ENCODE measurements around the gene PPIL4. TPM values are rescaled to one million over a fixed set of nuclear protein-coding genes. Genes with fewer than 3 reads are reported as not detected.

Gene PPIL4
- total RNA-seq, 4 donors from 2014 or later: 17.8 to 28.1 (median 24.0) TPM

- H3K4me3 ChIP-seq (ENCODE audit: low read depth, poor library complexity, severe bottlenecking): no peak overlapping the region
- TF ChIP-seq CTCF (IDR thresholded peaks at IDR 0.05) (no peak), POLR2A (IDR thresholded peaks at IDR 0.05) (no peak)
- intact Hi-C loops (cut with DNase I; ENCODE audit: low total_unique reads): no loop called here
- no peak for DNase-seq (ENCODE audit: low spot score in 2 of 2)
- 68 to 74% methylated on average over 3 of the region's 3 CpGs for WGBS, 2 donors
Measured at GRCh38 chr6:149483334-149483725, 62.5 kb downstream of the PPIL4 start.

DNA sequence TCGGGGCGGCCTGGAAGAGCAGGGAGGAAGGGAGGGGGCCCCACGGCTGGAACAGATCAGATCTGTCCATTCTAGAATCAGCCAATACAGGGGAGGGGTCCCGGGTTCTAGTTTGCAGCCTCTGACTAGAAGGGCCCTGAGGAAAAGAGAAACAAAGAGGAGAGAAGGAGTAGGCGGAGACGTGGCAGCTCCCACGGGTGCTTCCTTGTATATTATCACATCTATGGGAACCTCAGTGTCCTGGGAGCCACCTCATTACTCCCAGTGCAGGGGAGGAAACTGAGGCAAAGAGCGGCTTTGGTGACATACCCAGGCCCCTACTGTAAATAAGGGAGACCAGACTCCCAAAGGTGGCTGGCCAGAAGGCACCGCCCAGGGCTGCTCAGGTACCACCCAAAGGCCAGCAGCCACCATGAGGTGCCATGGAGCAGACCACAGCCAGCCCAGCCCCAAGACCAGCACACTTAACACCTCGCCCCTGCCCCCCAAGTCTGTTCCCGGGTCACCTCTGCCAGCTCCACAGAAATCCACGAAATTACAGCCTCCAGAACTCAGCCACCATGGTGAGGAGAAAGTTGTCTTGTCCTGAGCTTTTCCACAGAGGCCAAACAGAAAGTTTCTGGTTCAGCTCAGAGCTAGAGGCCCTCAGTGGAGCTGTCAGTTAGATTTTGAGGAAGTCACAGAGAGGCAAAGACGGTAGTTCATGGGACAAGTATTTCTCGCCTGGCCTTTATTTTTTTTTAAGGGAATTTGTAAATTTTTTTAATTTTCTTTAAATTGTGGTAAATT, 63.1 kb downstream of the PPIL4 start:
- DNase-seq (ENCODE audit: low spot score in 2 of 2): peak in 1 of 2 donors; percentile 85
- no peak overlapping the region for H3K4me3 ChIP-seq (ENCODE audit: low read depth, poor library complexity, severe bottlenecking)
- 59 to 71% methylated on average over 14 of the region's 14 CpGs for WGBS, 2 donors
- intact Hi-C loops (cut with DNase I; ENCODE audit: low total_unique reads): no loop called here
- no peak for TF ChIP-seq POLR2A (IDR thresholded peaks at IDR 0.05)
- no peak for TF ChIP-seq CTCF (IDR thresholded peaks at IDR 0.05)

DNA sequence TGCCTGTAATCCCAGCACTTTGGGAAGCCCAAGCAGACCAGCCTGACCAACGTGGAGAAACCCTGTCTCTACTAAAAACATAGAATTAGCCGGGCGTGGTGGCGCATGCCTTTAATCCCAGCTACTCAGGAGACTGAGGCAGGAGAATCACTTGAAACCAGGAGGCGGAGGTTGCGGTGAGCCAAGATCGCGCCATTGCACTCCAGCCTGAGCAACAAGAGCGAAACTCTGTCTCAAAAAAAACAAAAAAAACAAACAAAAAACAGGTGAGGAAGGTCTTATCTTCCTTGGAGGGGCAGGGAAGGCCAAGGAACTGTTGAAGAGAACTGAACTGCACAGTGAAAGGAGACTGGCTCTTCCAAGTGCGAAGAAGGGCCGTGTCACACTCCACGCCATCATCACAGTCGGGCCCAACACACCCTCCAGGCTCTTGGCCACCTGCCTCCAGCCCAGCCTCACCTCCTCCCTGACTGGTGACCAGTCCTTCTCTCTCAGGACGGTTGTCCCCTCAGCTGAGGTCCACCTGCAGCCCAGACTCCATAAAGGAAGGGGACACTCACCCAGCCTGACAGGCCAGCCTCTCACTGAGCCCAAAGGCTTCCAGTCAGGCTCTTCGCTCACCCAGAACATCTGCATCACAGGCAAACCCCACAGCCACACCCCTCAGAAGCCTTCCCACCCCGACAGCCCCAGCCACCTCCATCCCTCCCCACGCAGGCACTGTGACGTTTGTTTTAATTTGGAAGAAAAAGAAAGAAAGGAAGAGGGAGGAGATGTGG, 65.2 kb downstream of the PPIL4 start:
- no peak overlapping the region for H3K4me3 ChIP-seq (ENCODE audit: low read depth, poor library complexity, severe bottlenecking)
- DNase-seq (ENCODE audit: low spot score in 2 of 2): peak in 1 of 2 donors; percentile 72
- 87 to 90% methylated on average over 18 of the region's 18 CpGs for WGBS, 2 donors
- intact Hi-C loops (cut with DNase I; ENCODE audit: low total_unique reads): no loop called here
- TF ChIP-seq POLR2A (IDR thresholded peaks at IDR 0.05) (no peak), CTCF (IDR thresholded peaks at IDR 0.05) (no peak)

DNA sequence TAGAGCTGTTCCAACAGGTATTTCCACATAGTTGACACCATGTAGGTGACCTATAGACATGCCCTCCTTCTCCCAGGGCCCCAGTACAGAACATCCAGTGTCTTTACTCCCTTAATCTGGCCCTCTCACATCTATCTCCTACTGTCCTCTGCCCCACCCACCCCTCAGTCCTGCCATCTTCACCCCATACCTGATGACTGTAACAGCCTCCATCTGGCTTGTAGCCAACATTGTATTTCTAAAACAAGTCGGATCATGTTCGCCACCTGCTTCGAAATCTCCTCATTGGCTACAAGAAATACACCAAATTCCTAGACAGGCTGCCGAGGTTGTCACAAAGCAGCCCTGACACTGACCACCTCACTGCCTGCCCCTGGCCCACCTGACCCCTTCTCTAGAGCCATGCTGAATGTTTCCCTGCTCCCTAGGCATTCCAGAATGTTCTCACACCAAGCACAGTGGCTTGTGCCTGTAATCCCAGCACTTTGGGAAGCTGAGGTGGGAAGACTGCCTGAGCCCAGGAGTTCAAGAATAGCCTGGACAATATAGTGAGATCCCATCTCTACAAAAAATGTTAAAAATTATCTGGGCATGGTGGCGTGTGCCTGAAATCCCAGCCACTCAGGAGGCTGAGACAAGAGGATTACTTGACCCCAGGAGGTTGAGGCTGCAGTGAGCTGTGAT, 67.1 kb downstream of the PPIL4 start:
- 82 to 86% methylated on average over 5 of the region's 5 CpGs for WGBS, 2 donors
- no peak overlapping the region for H3K4me3 ChIP-seq (ENCODE audit: low read depth, poor library complexity, severe bottlenecking)
- intact Hi-C loops (cut with DNase I; ENCODE audit: low total_unique reads): no loop called here
- TF ChIP-seq POLR2A (IDR thresholded peaks at IDR 0.05) (no peak), CTCF (IDR thresholded peaks at IDR 0.05) (no peak)
- DNase-seq (ENCODE audit: low spot score in 2 of 2): no peak

- TF ChIP-seq CTCF (IDR thresholded peaks at IDR 0.05) (no peak), POLR2A (IDR thresholded peaks at IDR 0.05) (no peak)
- DNase-seq (ENCODE audit: low spot score in 2 of 2): no peak
- no peak overlapping the region for H3K4me3 ChIP-seq (ENCODE audit: low read depth, poor library complexity, severe bottlenecking)
- intact Hi-C loops (cut with DNase I; ENCODE audit: low total_unique reads): no loop called here
- 89 to 98% methylated on average over 5 of the region's 5 CpGs for WGBS, 2 donors
Measured at GRCh38 chr6:149477544-149477943, 68.3 kb downstream of the PPIL4 start.
